GM18873 (cell line): ENCODE data around the gene THY1.

Experiments
- ATAC-seq: cut with Tn5 transposase; IDR thresholded peaks from one replicate; pipeline ENCODE4 v1.9.1; 2021; ENCODE audit warnings: mild to moderate bottlenecking, moderate library complexity, moderate number of reproducible peaks; ENCODE audit not compliant: unreplicated experiment, low FRiP score

THY1 gene

DNA sequence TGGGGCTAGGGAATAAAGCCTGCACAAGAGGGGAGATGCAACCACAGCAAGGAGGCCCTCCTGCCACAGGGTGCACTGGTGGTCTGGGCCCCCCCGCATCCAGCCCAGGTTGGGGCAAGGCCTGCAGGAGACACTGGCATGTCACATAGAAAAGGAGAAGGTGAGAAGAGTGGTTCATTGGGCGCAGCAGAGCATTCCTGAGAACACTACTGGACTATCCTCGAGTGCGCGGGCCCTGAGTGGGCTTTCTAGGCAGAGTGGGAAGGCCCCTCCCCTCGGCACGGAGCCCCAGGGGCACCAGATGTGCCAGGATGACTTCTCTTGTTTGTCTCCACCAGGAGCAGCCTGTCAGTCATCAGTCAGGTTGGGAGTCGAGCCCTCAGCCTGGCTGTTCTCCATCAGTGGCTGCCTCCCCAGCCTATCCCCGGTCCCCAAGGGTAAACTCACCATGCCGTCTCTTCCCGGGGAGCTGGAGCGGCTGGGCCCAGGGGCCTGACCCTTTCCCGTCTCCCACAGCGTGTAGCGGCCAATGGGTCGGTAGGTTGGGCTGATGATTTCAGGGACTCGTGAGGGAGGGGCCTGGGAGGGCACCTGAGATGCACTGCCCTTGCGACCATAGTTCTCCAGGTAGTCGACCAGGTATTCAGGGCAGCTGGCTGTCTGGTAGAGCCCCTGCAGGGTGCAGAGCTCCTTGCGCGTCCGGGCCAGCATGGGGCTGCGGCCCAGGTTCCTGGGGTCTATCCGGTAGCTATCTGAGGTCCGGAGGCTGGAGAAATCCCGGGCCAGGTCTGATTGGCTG, 50.5 kb downstream of the THY1 start:
- no peak for ATAC-seq

DNA sequence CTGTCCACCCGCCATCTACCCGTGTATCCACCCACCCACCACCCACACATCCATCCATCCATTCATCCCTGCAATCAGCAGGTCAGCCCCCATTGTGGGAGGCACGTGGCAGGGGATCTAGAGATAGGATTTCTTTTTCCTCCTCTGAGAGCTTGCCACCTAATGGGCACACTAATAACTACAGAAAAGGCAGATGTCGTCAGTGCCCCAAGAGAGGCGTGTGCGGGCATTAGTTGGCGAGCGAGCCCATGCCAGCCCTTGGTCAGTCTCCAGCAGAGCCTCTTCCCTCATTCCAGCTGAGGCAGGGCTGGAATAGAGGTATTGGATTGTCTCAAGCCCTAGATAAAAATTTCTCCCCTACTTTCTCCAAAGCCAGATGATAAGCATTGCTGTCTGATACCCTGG, 51.2 kb downstream of the THY1 start:
- no peak for ATAC-seq

DNA sequence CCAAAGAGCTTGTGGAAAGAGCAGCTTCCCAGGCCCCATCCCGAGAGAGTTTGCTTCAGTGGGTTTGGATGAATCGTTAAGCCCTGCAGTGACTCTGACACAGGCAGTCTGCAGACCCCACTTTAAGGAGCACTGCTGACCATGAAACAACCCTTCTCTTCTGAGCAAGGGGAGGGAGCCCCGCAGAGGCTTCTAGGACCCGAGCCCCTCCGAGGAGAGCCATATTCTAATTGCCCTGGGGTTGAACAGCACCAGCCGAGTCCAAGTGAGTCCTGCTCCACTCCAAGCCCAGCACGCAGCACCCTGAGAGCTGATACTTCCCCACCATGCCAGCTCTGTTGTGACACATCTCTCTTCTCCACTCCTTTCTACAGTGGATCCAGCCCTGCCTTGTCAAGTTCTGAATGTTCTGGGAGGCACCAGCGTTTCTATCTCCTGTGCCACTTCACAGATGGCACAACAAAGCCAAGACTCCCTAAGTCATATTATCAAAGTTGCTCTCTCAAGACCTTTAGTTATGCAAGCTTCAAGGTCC, 51.8 kb downstream of the THY1 start:
- no peak for ATAC-seq

DNA sequence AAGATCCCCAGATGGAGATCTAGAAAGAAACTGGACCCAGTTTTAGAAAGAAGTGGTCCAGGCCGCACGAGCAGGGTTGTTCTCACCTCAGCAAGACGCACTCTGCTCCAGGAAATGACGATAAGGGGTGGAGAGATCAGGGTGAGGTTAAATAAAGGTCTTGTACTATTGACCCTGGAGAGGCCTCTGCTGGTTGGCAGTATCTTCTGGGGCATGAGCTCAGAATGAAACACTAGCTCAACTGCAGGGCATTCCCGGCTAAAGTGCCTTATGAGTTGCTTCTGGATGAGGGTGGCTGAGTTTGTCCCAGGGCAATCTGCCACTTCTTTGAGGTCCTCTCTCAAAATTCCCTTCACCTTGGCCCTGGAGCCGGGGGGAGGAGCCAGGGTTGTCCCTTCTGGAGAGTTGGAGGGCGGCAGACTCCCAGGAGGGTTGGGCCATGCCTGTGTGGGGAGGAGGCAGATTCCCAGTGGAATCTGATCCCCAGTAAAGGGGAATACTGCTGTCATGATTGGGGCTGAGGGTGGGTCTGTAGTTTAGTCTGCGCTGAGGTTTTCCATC, 52.4 kb downstream of the THY1 start:
- ATAC-seq = no peak

DNA sequence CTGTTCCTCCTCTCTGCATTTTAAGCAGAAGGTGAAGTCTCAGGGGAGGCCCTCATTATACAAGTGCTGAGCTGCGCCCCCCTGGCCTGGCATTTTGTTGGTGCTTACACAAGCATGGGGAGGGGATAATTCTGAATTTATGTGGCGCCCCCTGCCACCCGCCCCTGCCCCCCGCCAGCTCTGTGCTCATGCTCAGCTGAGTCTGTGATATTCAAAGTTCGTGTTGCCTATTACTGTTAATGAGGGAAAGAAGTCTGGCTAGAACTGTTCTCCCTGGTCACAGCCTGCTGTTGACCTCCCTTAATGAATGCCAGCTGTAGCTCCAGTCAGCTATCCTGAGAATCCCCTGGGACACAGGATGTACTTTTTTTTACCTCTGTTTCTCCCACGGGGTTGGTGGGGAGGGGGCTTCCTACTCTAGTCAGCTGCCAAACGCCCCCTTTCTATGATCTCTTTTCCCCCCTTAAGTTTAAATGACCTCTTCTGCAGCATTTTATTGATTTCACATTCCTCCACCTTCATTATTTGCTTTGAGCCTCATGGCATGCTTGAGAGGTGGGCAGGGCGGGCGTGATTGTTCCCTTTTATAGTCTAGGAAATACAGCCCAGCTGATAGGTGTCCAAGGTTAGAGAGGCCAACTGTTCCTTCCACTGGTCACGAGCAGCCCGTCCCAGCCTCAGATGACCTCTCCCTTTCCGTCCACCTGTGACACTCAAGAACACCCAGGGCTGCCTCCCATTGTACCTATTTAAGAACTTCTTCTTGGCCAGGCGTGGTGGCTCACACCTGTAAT, 53.6 kb downstream of the THY1 start:
- ATAC-seq = no peak

DNA sequence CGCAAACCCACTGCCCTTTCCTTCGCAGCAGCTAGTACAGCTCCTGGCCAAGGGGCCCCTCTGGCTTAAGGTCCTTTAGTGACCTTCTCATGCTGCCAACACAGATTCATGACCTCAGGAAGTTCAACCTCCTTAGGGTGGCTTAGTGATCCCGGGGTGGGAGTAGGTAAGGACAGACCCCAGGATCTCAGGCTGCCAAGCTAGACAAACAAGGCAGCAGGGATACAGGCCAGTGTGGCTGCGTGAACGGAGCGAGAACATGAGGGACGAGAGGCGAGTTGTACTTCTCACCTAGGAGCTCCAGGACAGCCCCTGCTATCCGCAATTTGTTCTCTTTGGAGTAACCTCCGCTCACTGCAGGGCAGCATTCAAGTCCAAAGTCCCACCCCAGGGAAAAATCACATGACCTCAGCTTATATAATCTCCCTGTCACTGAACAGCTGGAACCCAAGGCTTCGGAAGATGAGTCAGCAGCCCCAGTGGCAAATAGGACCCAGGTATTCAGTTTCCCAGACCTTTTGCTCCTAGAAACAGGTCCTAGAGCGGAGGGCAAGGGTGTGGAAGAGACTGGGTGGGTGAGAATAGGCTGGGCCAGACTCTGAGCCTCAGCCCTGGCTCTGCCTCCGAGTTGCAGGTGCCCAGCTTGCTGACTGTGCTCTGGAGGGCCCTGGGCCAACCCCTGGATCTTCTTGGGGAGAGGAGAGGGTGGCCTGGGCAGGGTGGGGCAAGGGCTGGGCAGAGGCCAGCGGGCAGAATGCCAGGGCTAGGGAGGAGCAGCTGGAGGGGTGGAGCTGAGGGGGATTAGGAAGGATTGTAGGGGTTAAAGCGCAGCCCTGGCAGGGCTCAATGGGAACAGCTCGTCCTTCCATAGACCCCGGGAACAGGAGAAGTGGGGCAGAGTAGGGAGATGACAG, 54.6 kb downstream of the THY1 start:
- ATAC-seq = no peak

DNA sequence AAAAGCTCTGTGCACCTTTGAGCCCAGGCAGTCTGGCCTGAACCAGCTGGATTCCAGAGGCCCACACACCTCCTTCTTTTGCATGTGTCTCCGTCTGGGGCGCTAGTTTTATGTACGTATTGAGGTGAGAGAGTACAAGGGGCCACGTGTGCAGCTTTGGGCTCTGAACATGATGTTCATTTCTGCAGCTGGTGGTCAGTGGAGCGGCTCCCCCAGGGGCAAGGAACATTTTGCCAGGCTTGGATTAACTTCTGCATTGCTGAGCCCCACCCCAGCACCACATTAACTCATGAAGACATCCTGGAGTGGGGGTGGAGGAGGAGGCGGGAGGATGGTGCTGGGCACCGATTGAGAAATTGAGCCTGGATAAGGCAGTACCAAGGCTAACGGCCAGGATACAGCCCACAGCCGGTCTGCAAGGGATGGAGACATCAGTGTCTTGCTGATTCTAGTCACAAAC, 55.3 kb downstream of the THY1 start:
- ATAC-seq = no peak
